ENCODE results near the gene NEUROD2.
A peak's percentile ranks its signal among the peaks of the same experiment; 100 is the strongest.
"Not testable (repeated sequence)": the region's sequence is repeated elsewhere in the genome, so short reads cannot be mapped to it uniquely, and the experiment has no call there.

The NEUROD2 gene

DNA sequence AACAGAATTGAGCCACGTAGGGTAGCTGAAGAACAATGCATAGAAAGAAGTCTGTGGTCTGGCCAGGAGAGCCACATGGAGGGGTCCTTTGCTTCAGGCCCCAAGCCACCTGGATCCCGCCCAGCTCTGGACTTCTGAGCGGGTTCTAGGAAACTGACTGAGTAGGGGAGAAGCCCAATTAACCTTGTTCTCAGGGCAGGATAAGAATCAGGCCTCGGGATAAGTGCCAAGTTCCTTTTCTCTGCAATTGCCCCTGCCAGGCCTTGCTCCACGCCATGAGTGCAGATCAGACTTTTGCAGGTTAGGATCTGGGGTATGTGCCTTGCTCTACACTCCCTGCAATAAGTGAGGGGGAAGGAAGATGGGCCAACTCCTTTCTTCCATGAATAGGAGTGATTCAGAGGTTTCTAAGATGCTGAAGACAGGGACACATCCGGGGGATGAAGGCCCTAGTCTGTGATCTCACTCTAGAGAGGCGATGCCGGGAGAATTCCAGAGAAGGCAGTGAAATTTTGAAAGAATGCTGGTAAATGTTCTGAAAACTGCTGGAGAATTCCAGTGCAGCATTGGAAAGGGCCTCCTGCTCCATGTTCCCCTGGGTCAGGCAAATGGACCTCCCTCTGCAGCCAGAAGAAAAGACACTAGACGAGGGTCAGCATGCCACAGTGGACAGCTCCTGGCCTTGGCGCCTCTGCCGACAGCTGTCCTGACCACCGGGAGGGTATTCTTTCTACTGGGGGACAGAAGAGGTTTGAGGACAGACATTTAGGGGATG, 5.8 kb downstream of the NEUROD2 start:
- no peak for DNase-seq

DNA sequence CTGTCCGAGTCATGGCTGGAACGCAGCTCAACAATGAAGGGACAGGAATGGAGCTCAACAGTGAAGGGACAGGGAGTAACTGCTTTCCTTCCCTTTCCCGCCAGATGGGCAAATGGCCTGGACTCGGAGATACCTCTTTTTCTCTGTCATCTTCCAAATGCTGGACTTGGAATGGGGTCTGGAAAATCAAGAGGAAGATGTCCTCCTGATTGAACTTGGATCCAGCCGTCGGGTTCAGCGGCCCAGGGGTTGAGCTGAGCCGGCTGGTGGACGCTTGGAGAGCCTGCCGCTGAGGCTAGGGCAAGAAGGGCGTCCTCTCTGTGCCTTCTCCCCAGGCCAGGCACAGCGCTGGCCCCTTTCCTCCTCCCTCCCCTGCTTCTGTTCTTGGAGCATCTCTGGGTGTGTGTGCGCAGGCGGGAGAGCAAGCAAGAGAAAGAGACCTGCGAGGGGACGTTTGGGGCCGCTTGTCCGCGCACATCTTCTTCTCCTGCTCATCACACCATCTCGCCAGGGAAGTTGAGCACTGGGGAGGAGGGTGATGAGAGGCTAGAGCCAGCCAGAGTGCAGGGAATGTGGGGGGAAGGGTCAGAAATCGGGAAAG, 6.6 kb downstream of the NEUROD2 start:
- no peak for DNase-seq

DNA sequence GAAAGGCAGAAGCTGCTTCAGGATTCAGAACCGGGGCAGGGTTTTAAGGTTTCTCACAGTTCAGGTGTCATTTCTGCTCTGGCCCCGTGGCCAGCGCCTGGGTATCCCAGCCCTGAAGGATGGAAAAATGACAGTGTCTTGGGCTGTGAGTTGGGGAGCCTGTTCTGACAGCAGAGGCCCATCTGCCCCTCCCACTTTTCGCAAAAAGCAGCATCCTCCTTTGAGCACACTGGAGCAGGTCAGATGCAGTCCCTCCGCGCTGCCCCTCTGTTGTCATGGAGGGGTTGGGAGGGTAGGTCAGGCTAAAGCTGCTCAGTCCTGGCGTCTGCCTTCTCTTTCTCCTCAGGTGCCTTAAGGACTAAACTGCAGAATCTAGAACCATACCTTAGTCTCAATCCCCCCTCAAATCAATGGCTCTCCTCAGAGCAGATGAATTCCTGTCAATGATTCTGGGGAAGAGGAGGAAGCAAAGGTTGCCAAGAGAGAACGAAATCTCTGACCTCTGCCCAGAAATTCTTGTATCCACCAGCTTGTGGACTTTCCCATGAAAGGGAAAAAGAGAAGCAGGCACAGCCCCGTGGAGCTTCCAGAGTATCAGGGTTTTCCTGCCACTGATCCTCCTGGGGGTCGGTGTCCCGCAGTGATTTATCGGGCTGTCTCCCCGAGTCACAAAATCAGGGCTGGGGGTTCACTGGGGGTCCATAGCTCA, 7.3 kb downstream of the NEUROD2 start:
- no peak for DNase-seq

DNA sequence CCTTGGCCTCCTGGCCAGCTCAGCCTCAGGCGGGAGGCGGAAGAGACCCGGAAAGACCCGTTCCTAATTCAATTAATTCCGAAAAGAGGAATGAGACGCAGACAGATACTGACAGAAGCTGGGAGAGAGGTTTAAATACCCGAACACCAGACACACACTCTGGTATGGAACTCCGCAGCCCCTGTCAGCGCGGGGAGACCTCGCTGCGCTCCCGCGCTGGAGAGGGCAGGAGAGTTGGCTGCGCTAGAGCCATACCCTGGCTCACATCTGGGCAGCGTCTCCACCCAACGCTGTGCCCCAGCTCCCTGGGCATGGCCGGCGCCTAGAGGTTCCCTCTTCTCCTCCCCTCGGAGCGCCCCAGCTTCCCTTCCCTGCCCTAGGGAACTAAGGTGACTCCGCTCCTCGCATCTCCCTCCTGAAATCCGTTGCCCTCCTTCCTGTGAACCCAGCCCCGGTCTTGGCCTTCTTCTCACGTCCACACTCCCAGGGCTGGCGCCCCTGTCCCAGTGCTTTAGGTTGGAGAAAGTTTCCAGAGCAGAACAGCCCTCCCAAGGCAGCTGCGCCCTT, 8.0 kb downstream of the NEUROD2 start:
- DNase-seq, result no peak

DNA sequence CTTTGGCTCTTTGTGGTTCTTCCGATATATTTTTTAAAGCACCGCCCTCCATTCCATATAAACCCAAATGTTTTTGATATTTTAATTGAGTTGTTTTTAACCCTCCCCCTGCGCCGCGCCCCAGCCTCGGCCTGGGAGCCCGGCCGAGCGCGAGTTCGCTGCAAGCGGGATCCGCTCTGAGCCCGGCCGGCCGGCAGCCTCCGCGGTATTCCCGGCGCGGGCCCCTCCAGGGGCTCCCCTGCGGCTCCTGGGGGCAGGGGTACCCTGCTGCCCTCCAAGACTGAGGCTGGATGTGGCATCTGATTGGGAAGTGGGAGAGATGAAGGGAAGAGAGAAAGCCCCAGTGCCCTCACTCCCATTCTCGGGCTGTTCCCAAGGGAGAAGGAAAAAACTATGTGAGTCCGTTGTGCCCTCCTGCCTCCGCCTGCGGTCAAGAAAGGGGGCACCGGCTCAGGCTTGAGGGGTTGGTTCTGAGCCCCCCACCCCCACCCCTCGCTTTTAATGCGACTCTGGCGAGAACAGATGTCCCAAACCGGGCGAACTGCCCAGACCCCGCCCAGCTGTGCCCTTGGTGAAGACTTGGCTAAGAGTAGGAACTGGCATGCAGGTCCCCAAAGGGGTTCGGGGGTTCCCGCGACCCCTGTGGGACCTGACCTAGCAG, 8.6 kb downstream of the NEUROD2 start:
- DNase-seq, result no peak

DNA sequence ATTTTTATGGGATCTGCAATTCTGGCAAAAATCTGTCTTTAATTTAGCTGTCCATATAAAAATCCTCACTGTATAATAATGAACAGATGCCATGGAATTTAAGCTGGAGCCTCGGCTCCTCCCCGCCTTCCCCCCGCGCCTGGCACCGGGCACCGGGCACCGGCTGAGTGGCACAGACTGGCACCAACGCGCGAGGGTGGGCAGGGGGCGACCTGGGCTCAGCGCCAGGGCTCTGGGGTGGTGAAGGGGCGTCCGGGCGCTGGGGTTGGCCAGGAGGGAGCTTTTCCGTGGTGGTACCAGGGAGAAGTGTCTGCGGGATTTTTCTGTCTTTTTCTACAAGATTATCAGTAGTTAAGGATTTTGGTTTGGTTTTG, 9.1 kb downstream of the NEUROD2 start:
- no peak for DNase-seq

DNA sequence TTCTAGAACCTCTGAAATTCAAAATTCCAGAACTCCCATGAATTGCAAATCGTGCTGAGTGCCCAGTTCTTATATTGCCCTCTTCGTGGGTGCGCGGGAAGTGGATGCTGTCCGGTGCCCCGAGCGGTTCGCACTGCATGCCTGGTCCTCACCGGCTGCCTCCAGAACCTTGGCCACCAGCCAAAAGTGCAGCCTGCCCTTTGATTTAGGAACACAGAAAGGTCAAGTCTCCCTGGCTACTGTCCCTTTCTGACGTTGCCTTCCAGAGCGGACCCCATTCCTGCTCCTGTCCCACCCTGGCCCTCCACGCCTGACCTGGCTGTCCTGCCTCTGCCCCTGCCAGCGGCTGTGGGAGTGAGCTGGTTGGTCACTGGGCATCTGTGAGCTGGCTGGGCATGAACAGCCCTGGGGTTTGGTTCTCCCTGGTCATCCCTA, 9.7 kb downstream of the NEUROD2 start:
- no peak for DNase-seq

DNA sequence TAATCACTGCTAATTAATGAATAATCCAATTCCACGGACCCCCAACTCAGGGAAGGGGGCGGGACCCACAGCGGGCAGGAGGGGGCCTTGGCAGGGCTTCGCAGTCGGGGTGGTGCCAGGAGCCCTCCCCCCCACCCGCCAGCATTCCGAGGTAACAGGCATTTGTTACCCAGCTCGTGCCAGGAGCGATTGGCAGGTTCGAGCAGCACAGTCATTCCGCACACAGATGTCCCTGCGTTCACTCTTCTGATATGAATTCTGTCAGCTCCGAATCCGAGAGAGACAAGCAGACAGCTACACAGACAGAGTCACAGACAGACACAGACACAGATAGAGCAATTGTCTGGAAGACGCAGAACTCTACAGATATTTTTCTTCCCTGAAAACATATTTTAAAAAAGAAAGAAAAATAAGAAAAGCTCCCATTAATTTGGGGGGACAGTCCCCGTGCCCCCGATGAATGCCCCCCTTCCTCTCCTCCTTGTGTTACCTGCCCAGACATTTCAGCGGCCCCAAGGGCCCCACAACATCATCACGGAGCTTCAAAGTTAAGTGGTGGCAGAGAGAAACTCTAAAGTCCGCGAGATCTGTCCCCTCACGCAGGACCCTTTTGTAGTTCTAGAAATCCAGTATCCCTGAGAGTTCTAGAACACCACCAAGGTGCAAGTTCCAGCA, 10.2 kb downstream of the NEUROD2 start:
- no peak for DNase-seq

DNA sequence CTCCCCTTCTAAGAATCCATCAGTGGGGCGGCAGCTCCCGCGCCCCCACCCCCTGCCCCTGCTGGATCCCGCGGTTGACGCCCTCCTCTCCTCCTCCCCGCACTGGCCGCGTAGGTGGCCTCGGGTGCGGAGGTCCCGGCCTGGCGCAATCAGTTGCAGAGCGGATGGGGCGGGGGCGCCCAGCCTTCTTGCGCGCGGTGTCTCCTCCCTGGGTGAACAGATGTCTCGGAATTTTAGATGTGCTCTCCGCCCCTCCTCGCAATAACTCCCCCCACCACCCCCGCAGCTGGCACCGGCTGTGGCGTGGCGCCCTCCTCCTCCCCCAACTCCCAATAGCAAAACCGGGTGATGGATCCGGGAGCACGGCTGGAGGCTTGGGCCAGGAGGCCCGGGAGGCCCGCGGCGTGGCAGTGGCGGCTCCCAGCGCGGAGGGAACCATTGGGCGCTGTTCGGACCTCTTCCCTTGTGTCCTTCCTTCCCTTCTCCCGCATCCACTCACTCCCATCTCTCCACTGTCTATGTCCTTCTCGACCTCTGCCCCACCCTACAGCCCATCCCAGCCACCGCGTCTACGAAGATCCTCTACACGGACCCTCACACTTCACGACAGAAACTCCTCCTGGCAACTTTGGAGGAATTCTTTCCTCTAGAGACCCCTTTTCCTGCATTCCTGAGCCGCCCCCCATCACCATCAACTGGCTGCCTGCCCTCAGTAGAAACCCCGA, 11.0 kb downstream of the NEUROD2 start:
- no peak for DNase-seq

DNA sequence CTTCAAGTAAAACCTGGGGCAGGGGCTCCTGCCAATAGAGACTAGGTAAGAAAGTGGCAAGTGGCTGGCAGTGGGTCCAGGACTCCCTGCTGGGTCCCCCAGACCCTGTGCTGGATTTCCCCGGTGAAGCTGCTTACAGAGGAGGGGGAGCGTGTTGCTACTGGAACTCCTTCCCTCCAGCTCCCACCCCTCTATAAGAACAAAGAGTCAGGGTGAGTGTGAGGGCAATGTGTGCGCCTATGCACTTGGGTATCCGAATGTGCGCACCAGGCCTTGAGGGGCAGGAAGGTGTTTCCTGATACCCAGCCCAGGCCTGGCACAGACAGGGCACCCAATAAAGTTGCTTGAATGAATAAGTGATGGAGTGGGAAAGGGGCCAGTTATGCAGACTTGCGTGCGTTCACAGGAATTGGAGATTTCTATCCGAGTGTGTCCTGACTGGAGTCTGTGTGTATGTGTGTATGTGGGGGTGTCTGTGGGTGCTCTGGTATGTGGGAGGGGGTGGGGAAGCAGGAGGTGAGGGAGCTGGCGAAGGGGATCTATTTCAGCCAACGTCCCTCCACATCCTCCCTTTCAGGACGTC, 11.7 kb downstream of the NEUROD2 start:
- DNase-seq, result no peak

DNA sequence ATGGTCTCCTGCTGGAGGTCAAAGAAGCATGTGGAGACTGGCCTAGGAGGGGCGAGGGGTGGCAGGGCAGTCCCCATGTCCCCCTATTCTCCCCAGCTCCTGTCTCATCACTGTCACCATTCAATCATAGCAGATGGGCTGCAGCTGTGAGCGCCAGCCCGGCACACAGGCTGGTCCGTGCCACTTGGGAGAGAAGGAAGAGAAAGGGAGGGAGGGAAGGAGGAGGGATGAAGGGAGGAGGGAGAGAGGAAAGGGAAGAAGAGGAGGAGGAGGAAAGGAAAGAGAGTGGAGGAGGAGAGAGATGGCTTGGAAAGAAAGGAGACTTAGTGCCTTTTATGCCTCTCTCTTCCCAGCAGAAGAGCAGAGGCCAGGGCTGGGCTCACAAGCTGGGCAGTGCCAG, 12.4 kb downstream of the NEUROD2 start:
- no peak for DNase-seq

DNA sequence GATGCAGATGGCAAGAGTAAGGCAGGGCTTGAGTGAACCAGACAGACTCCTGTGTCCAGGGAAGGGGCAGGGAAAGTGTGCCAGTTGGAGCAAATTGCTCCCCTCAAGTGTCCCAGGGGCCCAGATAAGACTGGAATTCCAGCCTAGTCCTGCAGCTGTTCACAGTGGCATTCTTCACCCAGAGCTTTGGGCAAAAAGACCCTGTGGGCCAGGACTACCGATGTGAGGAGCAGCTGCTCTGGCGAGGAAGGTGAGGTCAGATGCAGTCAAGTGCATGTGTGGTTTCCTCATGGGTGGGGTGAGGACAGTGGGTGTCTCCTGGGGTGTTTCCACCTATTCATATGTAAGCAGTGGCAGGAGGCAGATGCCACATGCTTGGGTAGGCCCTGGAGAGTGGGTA, 14.3 kb downstream of the NEUROD2 start:
- no peak for DNase-seq

DNA sequence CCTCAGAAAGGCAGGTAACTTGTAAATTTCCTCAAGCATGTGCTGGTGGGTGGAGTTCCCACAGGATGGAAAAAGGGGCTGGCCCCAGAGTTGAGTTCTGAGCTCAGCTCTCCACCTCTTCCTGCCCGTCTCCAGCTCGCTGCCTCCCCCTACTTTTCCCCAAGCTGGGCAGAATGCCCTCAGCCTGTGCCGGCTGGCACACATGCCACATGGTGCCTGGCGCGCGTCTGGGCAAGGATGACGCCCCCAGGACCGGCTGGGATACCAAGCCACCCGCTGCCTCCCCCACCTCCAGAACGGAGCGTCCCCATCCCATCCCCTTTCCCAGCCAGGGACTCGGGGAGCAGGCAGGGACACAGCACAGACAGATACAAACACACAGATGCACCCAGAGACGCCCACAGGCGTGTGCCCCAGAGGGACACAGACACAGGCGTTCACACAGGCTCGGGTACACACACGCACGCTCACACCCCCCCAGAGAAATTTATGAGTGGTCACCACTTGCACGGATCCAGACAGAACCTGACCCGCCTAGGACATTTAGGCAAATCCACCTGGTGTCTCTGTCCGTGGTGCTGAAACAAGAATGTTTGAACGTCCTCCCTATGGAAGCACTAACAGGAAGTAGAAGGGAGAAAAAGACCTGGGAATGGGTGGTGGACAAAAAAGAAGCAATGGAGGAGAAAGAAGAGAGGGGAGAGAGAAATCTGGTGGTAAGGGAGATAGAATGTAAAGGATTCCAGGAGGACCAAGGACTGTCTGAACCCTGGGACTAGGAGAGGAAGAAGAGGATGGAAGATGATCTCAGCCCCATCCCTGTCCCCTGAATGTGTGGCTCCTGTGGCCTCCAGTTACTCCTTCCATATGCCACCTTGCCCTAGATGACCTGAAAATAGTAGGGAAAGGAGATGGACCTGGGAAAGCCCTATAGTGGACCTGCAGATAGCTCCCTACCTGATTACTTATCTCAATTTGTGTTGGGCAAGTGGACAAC, 15.5 kb downstream of the NEUROD2 start:
- DNase-seq, result peak; percentile 82 to 88

DNA sequence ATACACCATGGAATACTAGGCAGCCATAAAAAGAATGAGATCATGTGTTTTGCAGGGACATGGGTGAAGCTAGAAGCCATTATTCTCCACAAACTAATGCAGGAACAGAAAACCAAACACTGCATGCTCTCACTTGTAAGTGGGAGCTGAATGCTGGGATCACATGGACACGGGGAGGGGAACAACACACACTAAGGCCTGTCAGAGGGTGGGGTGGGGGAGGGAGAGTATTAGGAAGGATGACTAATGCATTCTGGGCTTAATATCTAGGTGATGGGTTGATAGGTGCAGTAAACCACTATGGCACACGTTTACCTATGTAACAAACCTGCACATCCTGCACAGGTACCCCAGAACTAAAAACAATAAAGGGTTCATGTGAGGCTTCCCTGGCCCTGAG, 17.5 kb downstream of the NEUROD2 start:
- DNase-seq, result not testable (repeated sequence)

DNA sequence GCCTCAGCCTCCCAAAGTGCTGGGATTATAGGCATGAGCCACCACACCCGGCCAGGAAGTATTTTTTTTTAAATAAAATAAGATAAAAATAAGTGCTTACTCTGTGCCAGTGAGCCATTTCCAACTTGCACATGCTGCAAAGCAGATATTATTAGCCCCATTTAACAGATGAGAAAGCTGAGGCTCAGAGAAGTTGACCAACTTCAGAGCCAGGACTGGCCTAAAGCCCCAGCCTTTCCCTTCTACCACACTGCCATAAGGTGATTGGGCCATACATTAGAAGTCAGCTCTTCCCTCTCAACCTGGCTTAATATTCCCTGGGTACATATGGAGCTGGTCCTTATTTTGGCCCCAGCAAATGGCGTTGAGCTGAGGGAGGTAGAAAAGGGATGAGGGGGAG, 25.1 kb downstream of the NEUROD2 start:
- no peak for DNase-seq

DNA sequence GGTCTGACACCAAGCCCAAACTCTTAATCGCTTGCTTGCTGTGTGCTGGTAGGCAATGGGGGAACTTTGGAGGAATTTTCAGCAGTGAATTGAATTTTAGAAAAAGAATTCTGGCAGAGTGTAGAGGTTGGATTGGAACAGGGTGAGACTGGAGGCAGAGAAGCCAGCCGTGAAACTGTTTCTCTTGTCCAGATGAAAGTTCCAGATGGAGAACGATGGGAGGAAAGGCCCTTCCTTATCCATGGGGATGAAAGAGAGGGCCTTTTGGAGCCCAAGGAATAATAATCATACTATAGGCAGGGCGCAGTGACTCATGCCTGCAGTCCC, 26.0 kb downstream of the NEUROD2 start:
- DNase-seq, result no peak

DNA sequence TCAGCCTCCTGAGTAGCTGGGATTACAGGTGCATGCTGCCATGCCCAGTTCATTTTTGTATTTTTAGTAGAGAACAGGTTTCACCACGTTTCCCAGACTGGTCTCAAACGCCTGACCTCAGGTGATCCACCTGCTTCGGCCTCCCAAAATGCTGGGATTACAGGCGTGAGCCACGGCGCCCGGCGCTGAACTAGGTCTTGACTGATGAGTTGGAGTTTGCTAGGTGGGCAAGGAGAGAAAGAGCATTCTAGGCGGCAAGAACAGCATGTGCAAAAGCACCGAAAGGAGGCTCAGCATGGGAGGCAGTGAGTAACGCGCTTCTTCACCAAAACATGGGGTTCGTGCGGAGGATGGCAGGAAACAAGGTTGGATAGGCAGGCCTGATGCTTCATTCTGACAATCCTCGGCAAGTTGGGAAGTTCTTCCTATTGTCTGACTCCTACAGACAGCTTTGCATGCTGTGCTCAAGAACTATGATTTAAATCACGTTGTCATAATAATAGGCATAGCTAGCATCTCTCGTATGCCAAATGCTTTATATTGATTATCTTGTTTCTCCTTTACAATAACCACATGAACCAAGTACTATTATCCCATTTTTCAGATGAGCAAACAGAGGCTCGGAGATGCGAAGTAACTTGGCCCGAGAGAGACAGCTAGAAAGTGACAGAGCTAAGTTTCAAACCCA, 26.5 kb downstream of the NEUROD2 start:
- DNase-seq, result no peak

DNA sequence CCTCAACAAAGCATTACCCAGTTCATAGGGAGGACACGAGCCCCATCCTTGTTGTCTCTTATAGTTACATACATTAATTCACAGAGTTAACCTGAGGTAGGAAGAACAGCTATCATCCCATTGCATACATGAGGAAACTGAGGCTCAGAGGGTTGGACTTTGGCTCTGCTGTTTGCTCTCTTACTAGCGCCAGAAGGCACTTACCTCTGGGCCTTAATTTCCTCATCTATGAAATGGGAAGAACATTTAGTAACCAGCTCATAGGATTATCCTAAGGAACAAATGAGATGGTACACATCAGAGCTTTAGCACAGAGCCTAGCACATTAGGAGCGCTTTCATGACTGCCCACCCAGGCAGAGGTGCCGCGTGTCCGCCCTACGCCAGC, 27.6 kb downstream of the NEUROD2 start:
- DNase-seq, result no peak

DNA sequence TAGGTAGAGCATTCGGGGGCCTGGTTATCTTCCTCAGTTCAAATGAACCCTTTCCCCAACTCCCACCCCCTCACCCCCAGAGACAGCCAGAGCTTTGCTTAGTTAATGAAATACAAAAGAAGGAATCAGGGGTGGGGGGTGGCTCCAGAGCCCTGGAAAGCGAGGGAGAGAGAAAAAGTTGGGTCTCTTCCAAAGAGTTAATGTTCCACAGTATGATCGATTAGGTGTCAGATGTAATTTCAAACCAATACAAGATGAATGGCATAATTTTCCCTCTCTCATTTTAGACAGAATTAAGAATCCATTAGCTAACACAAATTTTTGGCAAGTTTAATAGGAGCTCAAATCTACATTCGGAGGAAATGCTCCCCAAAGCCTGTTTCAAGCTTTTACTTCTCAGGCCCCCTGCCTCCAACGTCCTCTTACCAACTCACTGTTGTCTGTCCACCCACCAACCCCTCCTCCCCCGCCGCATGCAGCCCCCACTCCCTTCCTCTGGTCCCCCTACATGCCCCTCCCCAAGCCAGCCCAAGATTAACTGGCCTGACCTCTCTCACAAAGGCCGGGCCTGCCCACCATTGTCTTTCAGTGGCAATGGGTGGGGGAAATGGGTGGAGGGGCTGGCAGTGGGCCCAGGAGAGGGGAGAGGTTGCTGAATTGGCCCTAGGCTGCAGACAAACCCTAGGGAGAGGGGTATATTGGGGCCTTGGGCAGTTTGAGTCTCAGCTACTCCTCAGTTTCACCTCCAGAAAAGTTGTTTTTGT, 28.2 kb downstream of the NEUROD2 start:
- DNase-seq, result peak in 1 of 2 experiments; percentile 34
